Posterior vena cava (tissue), 2 donors: ENCODE results near the gene MEX3B. TPM values are rescaled to one million over a fixed set of nuclear protein-coding genes. Genes with fewer than 3 reads are reported as not detected.
"Not testable (repeated sequence)": the region's sequence is repeated elsewhere in the genome, so short reads cannot be mapped to it uniquely, and the experiment has no call there.

Source experiments
- DNase-seq: peaks from one replicate; pipeline ENCODE4 v3.0.0-alpha.2; 2020; ENCODE audit warnings: low spot score
- intact Hi-C, 2 donors: fragments of 100-400 bp; cut with DNase I; formaldehyde crosslinking; loops; one replicate each; pipeline versions ENCODE4 v1.14.1 to v1.14.2; 2022 to 2023
- total RNA-seq, 2 donors: library from RNA; stranded (reverse); fragmentation: NEBNext Ultra II Directional; extraction: Animal tissue kit (Norgen Biotek cat#: 25700); gene quantifications; one replicate each; pipeline ENCODE4 v1.2.1, GENCODE V29; 2021
- donor health status: DM: yes; HTN: yes; CAD: no.
- donor health status: DM: yes; HTN: yes; CAD: no.

Gene MEX3B
- total RNA-seq, 2 donors from 2014 or later, result 2.4 to 2.7 TPM

DNA sequence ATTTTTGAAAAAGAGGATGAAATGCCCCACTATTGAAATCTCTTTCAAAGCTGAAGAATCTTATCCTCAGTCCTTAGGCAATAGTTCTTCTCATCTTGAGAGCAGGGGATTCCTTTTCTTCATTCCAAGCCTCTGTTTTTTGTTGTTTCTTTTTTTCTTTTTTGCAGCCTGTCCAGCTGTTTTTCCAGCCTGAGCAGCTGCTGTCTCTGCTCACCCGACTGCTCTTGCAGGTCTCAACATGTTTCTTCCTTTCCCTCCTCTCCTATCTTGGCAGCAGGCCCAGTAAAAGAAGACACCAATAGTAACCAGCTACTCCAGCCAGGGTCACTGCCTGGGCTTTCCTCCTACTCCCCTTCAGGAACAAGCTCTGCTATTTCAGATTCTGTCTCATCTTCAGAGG, 23.8 kb downstream of the MEX3B start:
- DNase-seq, result no peak
- intact Hi-C loops, result no loop called here

- intact Hi-C loops, result no loop called here
- no peak for DNase-seq
These were observed 25.0 kb downstream of the MEX3B start for GRCh38 chr15:82020625-82021394.

GRCh38 chr15:82018201-82018600, 27.6 kb downstream of the MEX3B start:
- no peak for DNase-seq
- intact Hi-C loops, result no loop called here

GRCh38 chr15:82017656-82018055, 28.2 kb downstream of the MEX3B start:
- intact Hi-C loops, result no loop called here
- DNase-seq, result no peak

- no peak for DNase-seq
These were observed 30.8 kb downstream of the MEX3B start for GRCh38 chr15:82014989-82015388.

GRCh38 chr15:82012908-82013307, 32.9 kb downstream of the MEX3B start:
- DNase-seq, result no peak
- intact Hi-C loops, result no loop called here

More at GRCh38 chr15:82014989-82015388, 30.8 kb downstream of the MEX3B start:
- intact Hi-C loops, result no loop called here

- no peak for DNase-seq
- intact Hi-C loops, result no loop called here
These were observed 40.6 kb downstream of the MEX3B start for GRCh38 chr15:82005239-82005638.

DNA sequence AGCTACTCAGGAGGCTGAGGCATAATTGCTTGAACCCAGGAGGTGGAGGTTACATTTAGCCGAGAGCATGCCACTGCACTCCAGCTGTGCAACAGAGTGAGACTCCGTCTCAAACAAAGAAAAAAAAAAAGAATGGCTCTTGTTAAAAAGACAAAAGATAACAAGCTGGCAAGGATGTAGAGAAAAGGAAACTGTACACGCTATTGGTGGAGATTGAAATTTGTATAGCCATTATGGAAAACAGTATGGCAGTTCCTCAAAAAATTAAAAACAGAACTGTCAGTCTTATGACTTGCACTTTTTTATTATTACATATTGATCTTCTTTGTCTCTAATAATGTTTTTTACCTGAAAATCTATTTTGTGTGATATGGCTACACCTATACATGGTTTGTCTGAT, 41.9 kb downstream of the MEX3B start:
- intact Hi-C loops, result no loop called here
- no peak for DNase-seq

DNA sequence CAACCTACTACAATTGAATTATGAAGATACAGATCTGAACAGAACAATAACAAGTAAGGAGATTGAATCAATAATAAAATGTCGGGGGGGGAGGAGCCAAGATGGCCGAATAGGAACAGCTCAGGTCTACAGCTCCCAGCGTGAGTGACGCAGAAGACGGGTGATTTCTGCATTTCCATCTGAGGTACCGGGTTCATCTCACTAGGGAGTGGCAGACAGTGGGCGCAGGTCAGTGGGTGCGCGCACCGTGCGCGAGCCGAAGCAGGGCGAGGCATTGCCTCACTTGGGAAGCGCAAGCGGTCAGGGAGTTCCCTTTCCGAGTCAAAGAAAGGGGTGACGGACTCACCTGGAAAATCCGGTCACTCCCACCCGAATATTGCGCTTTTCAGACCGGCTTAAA, 50.7 kb downstream of the MEX3B start:
- intact Hi-C loops, DNase-seq: not testable (repeated sequence)

DNA sequence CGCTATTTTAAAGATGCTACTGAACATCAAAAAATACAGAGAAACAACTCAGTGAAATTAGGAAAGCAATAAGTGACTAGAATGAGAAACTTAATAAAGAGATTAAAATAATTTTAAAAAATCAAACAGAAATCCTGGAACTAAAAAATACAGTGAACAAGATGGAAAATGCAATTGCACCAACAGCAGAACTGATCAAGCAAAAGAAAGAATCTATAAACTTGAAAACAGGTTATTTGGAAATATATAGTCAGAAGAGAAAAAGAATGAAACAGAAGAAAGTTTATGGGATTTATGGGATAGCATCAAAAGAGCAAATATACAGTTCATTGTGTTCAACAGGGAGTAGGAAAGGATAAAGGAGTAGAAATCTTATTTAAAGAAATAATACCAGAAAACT, 53.3 kb downstream of the MEX3B start:
- intact Hi-C loops, result no loop called here
- no peak for DNase-seq

Other genes starting within 250 kb of the MEX3B start
- gene EFL1, start 216.7 kb upstream of the MEX3B start, total RNA-seq, result 10 to 100 TPM in 1 of 2 donors, 1 to 10 TPM in 1; 9.1 to 17.4 TPM
- gene SAXO2, start 216.8 kb upstream of the MEX3B start, total RNA-seq, result 1 to 10 TPM; 2.1 to 5.8 TPM